Measurements from ENCODE around the gene CAPRIN1.

CAPRIN1 gene

GRCh38 chr11:34105079-34105956 is 53.8 kb downstream of the CAPRIN1 start, which contains the start of gene NAT10:
TSS of gene NAT10 (plus strand) at chr11:34105629. CDS start at chr11:34108226, 2,597 bp downstream.
- Histone ChIP-seq H3K23ac (ENCODE audit: low read depth, low read length, poor library complexity) (peak within 1 kb of the TSS; percentile 87), H3K27ac (replicated peaks; ENCODE audit: low read length) (peak within 1 kb of the TSS; percentile 82), H2BK12ac (ENCODE audit: low read length) (no peak within 1 kb of the TSS), H2AK5ac (ENCODE audit: low read depth, low read length) (peak within 1 kb of the TSS; percentile 42), H4K8ac (ENCODE audit: low read depth, low read length) (no peak within 1 kb of the TSS), H3K14ac (ENCODE audit: low read length) (peak within 1 kb of the TSS; percentile 14), H3K27me3 (ENCODE audit: control insufficient read depth in 3 of 3, insufficient read depth in 3 of 3, low read depth in 1 of 3, low read length in 3 of 3) (no peaks in the 10 kb centered on the region), H3K9me3 (replicated peaks in 1 of 2; ENCODE audit: control insufficient read depth in 2 of 2, insufficient read depth in 1 of 2, low read depth in 1 of 2, low read length in 2 of 2) (no peaks in the 10 kb centered on the region), H2BK15ac (ENCODE audit: low read length) (no peak within 1 kb of the TSS), H3K4ac (ENCODE audit: low read length) (no peak within 1 kb of the TSS), H2BK5ac (ENCODE audit: low read length) (no peak within 1 kb of the TSS), H2AFZ (ENCODE audit: low read length) (peak within 1 kb of the TSS; percentile 86), H3K4me2 (ENCODE audit: insufficient read depth, low read length, poor library complexity, severe bottlenecking) (peak within 1 kb of the TSS; percentile 92), H3K4me1 (ENCODE audit: control insufficient read depth in 2 of 2, insufficient read depth in 1 of 2, low read depth in 1 of 2, low read length in 2 of 2) (peaks cover 3 to 6% of the 10 kb centered on the region in 2 donors), H3K9ac (ENCODE audit: low read depth, low read length, poor library complexity) (peak within 1 kb of the TSS; percentile 98), H3K79me1 (ENCODE audit: low read depth, low read length) (no peaks in the 10 kb centered on the region), H4K91ac (ENCODE audit: low read depth, low read length, poor library complexity) (no peak within 1 kb of the TSS), H3K36me3 (replicated peaks in 1 of 2; ENCODE audit: control insufficient read depth in 2 of 2, insufficient read depth in 2 of 2, low read length in 2 of 2) (peaks cover 9 to 54% of the 10 kb centered on the region in 2 donors), H3K4me3 (ENCODE audit: low read length in 2 of 2) (peak within 1 kb of the TSS; percentile 75 to 93), H3K18ac (ENCODE audit: low read length) (peak within 1 kb of the TSS; percentile 86), H2BK120ac (ENCODE audit: low read depth, low read length) (no peak within 1 kb of the TSS)
- DNase-seq (ENCODE audit: low spot score) = peak; percentile 98
- WGBS, 2 donors (ENCODE audit: extremely low coverage in 2 of 2, insufficient read length in 2 of 2, insufficient replicate concordance in 1 of 2) = no CpG with 5 or more reads among the region's 55 CpGs

- H3K9me3 ChIP-seq (replicated peaks in 1 of 2; ENCODE audit: control insufficient read depth in 2 of 2, insufficient read depth in 1 of 2, low read depth in 1 of 2, low read length in 2 of 2) = no peaks in the 10 kb centered on the region
- DNase-seq (ENCODE audit: low spot score) = no peak
- peaks cover 10 to 54% of the 10 kb centered on the region in 2 donors for H3K36me3 ChIP-seq (replicated peaks in 1 of 2; ENCODE audit: control insufficient read depth in 2 of 2, insufficient read depth in 2 of 2, low read length in 2 of 2)
- H3K23ac ChIP-seq (ENCODE audit: low read depth, low read length, poor library complexity) = peak overlapping the region; percentile 87
- no peak overlapping the region for H2BK15ac ChIP-seq (ENCODE audit: low read length)
- peak overlapping the region; percentile 92 for H3K4me2 ChIP-seq (ENCODE audit: insufficient read depth, low read length, poor library complexity, severe bottlenecking)
- H3K14ac ChIP-seq (ENCODE audit: low read length) = peak overlapping the region; percentile 14
- no peak overlapping the region for H4K8ac ChIP-seq (ENCODE audit: low read depth, low read length)
- H2AK5ac ChIP-seq (ENCODE audit: low read depth, low read length) = peak overlapping the region; percentile 42
- peak overlapping the region; percentile 91 for H3K9ac ChIP-seq (ENCODE audit: low read depth, low read length, poor library complexity)
- H4K91ac ChIP-seq (ENCODE audit: low read depth, low read length, poor library complexity) = no peak overlapping the region
- no peak overlapping the region for H3K4ac ChIP-seq (ENCODE audit: low read length)
- H2BK120ac ChIP-seq (ENCODE audit: low read depth, low read length) = no peak overlapping the region
- H3K27me3 ChIP-seq (ENCODE audit: control insufficient read depth in 3 of 3, insufficient read depth in 3 of 3, low read depth in 1 of 3, low read length in 3 of 3) = no peaks in the 10 kb centered on the region
- no peak overlapping the region for H3K27ac ChIP-seq (replicated peaks; ENCODE audit: low read length)
- H3K4me3 ChIP-seq (ENCODE audit: low read length in 2 of 2) = peak overlapping the region; percentile 75 to 93
- peaks cover 3 to 6% of the 10 kb centered on the region in 2 donors for H3K4me1 ChIP-seq (ENCODE audit: control insufficient read depth in 2 of 2, insufficient read depth in 1 of 2, low read depth in 1 of 2, low read length in 2 of 2)
- no peaks in the 10 kb centered on the region for H3K79me1 ChIP-seq (ENCODE audit: low read depth, low read length)
- WGBS, 2 donors (ENCODE audit: extremely low coverage in 2 of 2, insufficient read length in 2 of 2, insufficient replicate concordance in 1 of 2) = no CpG with 5 or more reads among the region's 17 CpGs
- no peak overlapping the region for H2BK5ac ChIP-seq (ENCODE audit: low read length)
- peak overlapping the region; percentile 9 for H3K18ac ChIP-seq (ENCODE audit: low read length)
- H2BK12ac ChIP-seq (ENCODE audit: low read length) = no peak overlapping the region
- H2AFZ ChIP-seq (ENCODE audit: low read length) = peak overlapping the region; percentile 86
These were observed 54.5 kb downstream of the CAPRIN1 start for GRCh38 chr11:34105957-34106504.

GRCh38 chr11:34111722-34112270 is 60.3 kb downstream of the CAPRIN1 start:
- peaks cover 43 to 87% of the 10 kb centered on the region in 2 donors for H3K36me3 ChIP-seq (replicated peaks in 1 of 2; ENCODE audit: control insufficient read depth in 2 of 2, insufficient read depth in 2 of 2, low read length in 2 of 2)

GRCh38 chr11:34114014-34114413 is 62.5 kb downstream of the CAPRIN1 start:
- no peak overlapping the region for H3K23ac ChIP-seq (ENCODE audit: low read depth, low read length, poor library complexity)
- no peak overlapping the region for H2BK120ac ChIP-seq (ENCODE audit: low read depth, low read length)
- no peaks in the 10 kb centered on the region for H3K4me1 ChIP-seq (ENCODE audit: control insufficient read depth in 2 of 2, insufficient read depth in 1 of 2, low read depth in 1 of 2, low read length in 2 of 2)
- no peak overlapping the region for H2AFZ ChIP-seq (ENCODE audit: low read length)
- peaks cover 48 to 98% of the 10 kb centered on the region in 2 donors for H3K36me3 ChIP-seq (replicated peaks in 1 of 2; ENCODE audit: control insufficient read depth in 2 of 2, insufficient read depth in 2 of 2, low read length in 2 of 2)
- no peak for DNase-seq (ENCODE audit: low spot score)
- H2BK12ac ChIP-seq (ENCODE audit: low read length) = no peak overlapping the region
- no peak overlapping the region for H4K91ac ChIP-seq (ENCODE audit: low read depth, low read length, poor library complexity)
- H3K18ac ChIP-seq (ENCODE audit: low read length) = no peak overlapping the region
- no peak overlapping the region for H3K4me2 ChIP-seq (ENCODE audit: insufficient read depth, low read length, poor library complexity, severe bottlenecking)
- no peak overlapping the region for H2BK15ac ChIP-seq (ENCODE audit: low read length)
- no peaks in the 10 kb centered on the region for H3K27me3 ChIP-seq (ENCODE audit: control insufficient read depth in 3 of 3, insufficient read depth in 3 of 3, low read depth in 1 of 3, low read length in 3 of 3)
- H4K8ac ChIP-seq (ENCODE audit: low read depth, low read length) = no peak overlapping the region
- no peak overlapping the region for H2AK5ac ChIP-seq (ENCODE audit: low read depth, low read length)
- H3K4ac ChIP-seq (ENCODE audit: low read length) = no peak overlapping the region
- H2BK5ac ChIP-seq (ENCODE audit: low read length) = no peak overlapping the region
- no peak overlapping the region for H3K4me3 ChIP-seq (ENCODE audit: low read length in 2 of 2)
- H3K27ac ChIP-seq (replicated peaks; ENCODE audit: low read length) = no peak overlapping the region
- H3K14ac ChIP-seq (ENCODE audit: low read length) = no peak overlapping the region
- peaks cover 2% of the 10 kb centered on the region for H3K79me1 ChIP-seq (ENCODE audit: low read depth, low read length)
- WGBS, 2 donors (ENCODE audit: extremely low coverage in 2 of 2, insufficient read length in 2 of 2, insufficient replicate concordance in 1 of 2) = no CpG with 5 or more reads among the region's 2 CpGs
- H3K9ac ChIP-seq (ENCODE audit: low read depth, low read length, poor library complexity) = no peak overlapping the region
- no peaks in the 10 kb centered on the region for H3K9me3 ChIP-seq (replicated peaks in 1 of 2; ENCODE audit: control insufficient read depth in 2 of 2, insufficient read depth in 1 of 2, low read depth in 1 of 2, low read length in 2 of 2)

More at GRCh38 chr11:34111722-34112270, 60.3 kb downstream of the CAPRIN1 start:
- H2BK15ac ChIP-seq (ENCODE audit: low read length) = no peak overlapping the region
- H2BK120ac ChIP-seq (ENCODE audit: low read depth, low read length) = no peak overlapping the region
- no peaks in the 10 kb centered on the region for H3K27me3 ChIP-seq (ENCODE audit: control insufficient read depth in 3 of 3, insufficient read depth in 3 of 3, low read depth in 1 of 3, low read length in 3 of 3)
- no peak overlapping the region for H3K14ac ChIP-seq (ENCODE audit: low read length)
- no peak overlapping the region for H2BK5ac ChIP-seq (ENCODE audit: low read length)
- H2BK12ac ChIP-seq (ENCODE audit: low read length) = no peak overlapping the region
- no peak overlapping the region for H3K4me2 ChIP-seq (ENCODE audit: insufficient read depth, low read length, poor library complexity, severe bottlenecking)
- no CpG with 5 or more reads among the region's 6 CpGs for WGBS, 2 donors (ENCODE audit: extremely low coverage in 2 of 2, insufficient read length in 2 of 2, insufficient replicate concordance in 1 of 2)
- no peak overlapping the region for H4K8ac ChIP-seq (ENCODE audit: low read depth, low read length)
- no peak overlapping the region for H3K23ac ChIP-seq (ENCODE audit: low read depth, low read length, poor library complexity)
- no peaks in the 10 kb centered on the region for H3K4me1 ChIP-seq (ENCODE audit: control insufficient read depth in 2 of 2, insufficient read depth in 1 of 2, low read depth in 1 of 2, low read length in 2 of 2)
- no peak overlapping the region for H3K4me3 ChIP-seq (ENCODE audit: low read length in 2 of 2)
- H3K9me3 ChIP-seq (replicated peaks in 1 of 2; ENCODE audit: control insufficient read depth in 2 of 2, insufficient read depth in 1 of 2, low read depth in 1 of 2, low read length in 2 of 2) = no peaks in the 10 kb centered on the region
- no peak overlapping the region for H4K91ac ChIP-seq (ENCODE audit: low read depth, low read length, poor library complexity)
- no peak for DNase-seq (ENCODE audit: low spot score)
- H3K27ac ChIP-seq (replicated peaks; ENCODE audit: low read length) = no peak overlapping the region
- H3K4ac ChIP-seq (ENCODE audit: low read length) = no peak overlapping the region
- no peak overlapping the region for H2AK5ac ChIP-seq (ENCODE audit: low read depth, low read length)
- no peak overlapping the region for H3K9ac ChIP-seq (ENCODE audit: low read depth, low read length, poor library complexity)
- H3K79me1 ChIP-seq (ENCODE audit: low read depth, low read length) = no peaks in the 10 kb centered on the region
- no peak overlapping the region for H2AFZ ChIP-seq (ENCODE audit: low read length)
- no peak overlapping the region for H3K18ac ChIP-seq (ENCODE audit: low read length)

All from neuronal stem cell (in vitro differentiated cells).